Prostate gland (tissue), 2 donors: ENCODE results near the gene ZNF331.

Experiments
- POLR2A ChIP-seq: fragments of 450-650 bp; IDR thresholded peaks from one replicate; pipeline ENCODE4 v1.6.1; 2016; ENCODE audit warnings: antibody characterized with exemption, mild to moderate bottlenecking
- POLR2AphosphoS5 ChIP-seq: sonication (generic); formaldehyde crosslinking; IDR thresholded peaks from one replicate; pipeline ENCODE4 v1.6.1; 2017; ENCODE audit warnings: antibody characterized with exemption
- TF ChIP-seq, protein P1 (sequence below), 4 experiments: fragments of 200-600 bp in 2 of 4; fragments of 450-650 bp in 2 of 4; sonication (generic) in 2 of 4; IDR thresholded peaks; 1 replicate in 3 of 4; 2 replicates in 1 of 4; pipeline ENCODE4 v1.5.1; 2016 to 2019; ENCODE audit warnings: antibody characterized with exemption in 4 of 4, mild to moderate bottlenecking in 2 of 4, moderate library complexity in 2 of 4

DNA sequence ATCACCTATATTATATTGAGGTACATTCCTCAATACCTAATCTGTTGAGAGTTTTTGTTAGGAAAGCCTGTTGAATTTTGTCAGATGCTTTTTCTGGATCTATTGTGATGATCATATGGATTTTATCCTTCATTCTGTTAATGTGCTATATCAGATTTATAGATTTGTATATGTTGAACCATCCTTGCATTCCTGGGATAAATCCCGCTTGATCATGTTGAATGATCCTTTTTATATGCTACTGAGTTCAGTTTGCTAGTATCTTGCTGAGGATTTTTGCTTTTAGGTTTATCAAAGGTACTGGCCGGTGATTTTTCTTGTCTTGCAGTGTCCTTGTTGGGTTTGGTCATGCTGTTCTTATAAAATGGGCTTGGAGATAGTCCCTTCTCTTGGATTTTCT, 12.0 kb upstream of the ZNF331 start:
- TF ChIP-seq POLR2AphosphoS5 (no peak), POLR2A (no peak)
- TF ChIP-seq, protein P1, sequence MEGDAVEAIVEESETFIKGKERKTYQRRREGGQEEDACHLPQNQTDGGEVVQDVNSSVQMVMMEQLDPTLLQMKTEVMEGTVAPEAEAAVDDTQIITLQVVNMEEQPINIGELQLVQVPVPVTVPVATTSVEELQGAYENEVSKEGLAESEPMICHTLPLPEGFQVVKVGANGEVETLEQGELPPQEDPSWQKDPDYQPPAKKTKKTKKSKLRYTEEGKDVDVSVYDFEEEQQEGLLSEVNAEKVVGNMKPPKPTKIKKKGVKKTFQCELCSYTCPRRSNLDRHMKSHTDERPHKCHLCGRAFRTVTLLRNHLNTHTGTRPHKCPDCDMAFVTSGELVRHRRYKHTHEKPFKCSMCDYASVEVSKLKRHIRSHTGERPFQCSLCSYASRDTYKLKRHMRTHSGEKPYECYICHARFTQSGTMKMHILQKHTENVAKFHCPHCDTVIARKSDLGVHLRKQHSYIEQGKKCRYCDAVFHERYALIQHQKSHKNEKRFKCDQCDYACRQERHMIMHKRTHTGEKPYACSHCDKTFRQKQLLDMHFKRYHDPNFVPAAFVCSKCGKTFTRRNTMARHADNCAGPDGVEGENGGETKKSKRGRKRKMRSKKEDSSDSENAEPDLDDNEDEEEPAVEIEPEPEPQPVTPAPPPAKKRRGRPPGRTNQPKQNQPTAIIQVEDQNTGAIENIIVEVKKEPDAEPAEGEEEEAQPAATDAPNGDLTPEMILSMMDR (IDR thresholded peaks at IDR 0.05) = no peak
